H1 (cell line): ENCODE results near the gene SLC23A2. TPM values are rescaled to one million over a fixed set of nuclear protein-coding genes. Genes with fewer than 3 reads are reported as not detected.

Experiments used
- CTCF ChIA-PET: fragments of 300-600 bp; sonication (Branson Sonifier 250); formaldehyde crosslinking; loops from one replicate; lab custom pipeline; 2021; ENCODE audit not compliant: partially characterized antibody; lab: Charles Lee
- POLR2A ChIA-PET: fragments of 300-600 bp; sonication (Branson Sonifier 250); formaldehyde crosslinking; loops from one replicate; lab custom pipeline; 2021; ENCODE audit warnings: inconsistent platforms; ENCODE audit not compliant: partially characterized antibody; lab: Charles Lee
- DNase-seq, 2 experiments: peaks; one replicate each; pipeline versions ENCODE4 v3.0.0 to v3.0.0-alpha.2; 2010 to 2022; ENCODE audit warnings: low spot score in 2 of 2, low read depth in 1 of 2, mixed read lengths in 1 of 2
- FAIRE-seq: peaks from 2 replicates; lab custom pipeline; 2011; peaks lifted over from hg19 to GRCh38; lab: Jason Lieb, UNC
- H2AFZ ChIP-seq: 2 replicates; pipeline ENCODE4 v1.8.1; 2012; ENCODE audit warnings: low read length, inconsistent platforms
- H2AK5ac ChIP-seq: 2 replicates; pipeline ENCODE4 v1.6.1; 2013; ENCODE audit warnings: low read depth, low read length
- H2BK120ac ChIP-seq: replicated peaks from 2 replicates; pipeline ENCODE3; 2013; ENCODE audit warnings: low read depth, low read length, inconsistent platforms
- H2BK12ac ChIP-seq: 2 replicates; pipeline ENCODE4 v1.6.1; 2013; ENCODE audit warnings: low read depth, low read length
- H2BK15ac ChIP-seq: 2 replicates; pipeline ENCODE4 v1.6.1; 2013; ENCODE audit warnings: low read length
- H2BK20ac ChIP-seq: 2 replicates; pipeline ENCODE4 v1.6.1; 2013; ENCODE audit warnings: low read length
- H2BK5ac ChIP-seq: 2 replicates; pipeline ENCODE4 v1.6.1; 2013; ENCODE audit warnings: low read depth, low read length
- H3K14ac ChIP-seq: 2 replicates; pipeline ENCODE4 v1.6.1; 2013; ENCODE audit warnings: inconsistent platforms; ENCODE audit not compliant: insufficient read length
- H3K18ac ChIP-seq: 2 replicates; pipeline ENCODE4 v1.6.1; 2013; ENCODE audit warnings: low read length; ENCODE audit errors: extremely low read depth
- H3K23ac ChIP-seq: 2 replicates; pipeline ENCODE4 v1.6.1; 2013; ENCODE audit warnings: inconsistent platforms; ENCODE audit not compliant: insufficient read length
- H3K23me2 ChIP-seq: 2 replicates; pipeline ENCODE4 v1.6.1; 2013; ENCODE audit warnings: low read depth, low read length
- H3K27ac ChIP-seq: 2 replicates; pipeline ENCODE4 v1.6.1; 2011; ENCODE audit warnings: low read depth, low read length, inconsistent platforms
- H3K27me3 ChIP-seq, 4 experiments: replicated peaks in 1 of 4; 1 replicate in 1 of 4; 2 replicates in 3 of 4; pipeline versions ENCODE4 v1.6.1 to v1.8.1; 2011 to 2013; ENCODE audit warnings: low read length in 3 of 4, mild to moderate bottlenecking in 3 of 4, inconsistent platforms in 2 of 4, mixed read lengths in 2 of 4, moderate library complexity in 1 of 4; ENCODE audit not compliant: control insufficient read depth in 3 of 4, insufficient read depth in 3 of 4; ENCODE audit errors: extremely low read depth in 1 of 4
- H3K36me3 ChIP-seq, 4 experiments: 2 replicates each; pipeline versions ENCODE4 v1.6.1 to v1.8.1; 2011 to 2013; ENCODE audit warnings: mild to moderate bottlenecking in 4 of 4, low read length in 3 of 4, moderate library complexity in 2 of 4, control low read depth in 1 of 4, inconsistent platforms in 1 of 4; ENCODE audit not compliant: insufficient read depth in 4 of 4, control insufficient read depth in 2 of 4
- H3K4ac ChIP-seq: replicated peaks from 2 replicates; pipeline ENCODE3; 2013; ENCODE audit warnings: low read length, low read depth, mixed read lengths, inconsistent platforms; ENCODE audit not compliant: insufficient read length
- H3K4me1 ChIP-seq, 4 experiments: replicated peaks in 1 of 4; 1 replicate in 1 of 4; 2 replicates in 3 of 4; pipeline versions ENCODE4 v1.6.1 to v1.8.1; 2011 to 2013; ENCODE audit warnings: low read length in 3 of 4, inconsistent platforms in 2 of 4, mixed read lengths in 1 of 4; ENCODE audit not compliant: insufficient read depth in 4 of 4, control insufficient read depth in 3 of 4
- H3K4me2 ChIP-seq, 2 experiments: 2 replicates each; pipeline versions ENCODE4 v1.6.1 to v1.8.1; 2011 to 2013; ENCODE audit warnings: low read depth in 2 of 2, low read length in 2 of 2, control low read depth in 1 of 2, inconsistent platforms in 1 of 2, mild to moderate bottlenecking in 1 of 2; ENCODE audit not compliant: insufficient read depth in 1 of 2
- H3K4me3 ChIP-seq, 4 experiments: fragments of 200-600, 300-600 bp in 1 of 4; sonication (generic), shearing (Covaris generic), sonication (Bioruptor Twin) in 1 of 4; 2 replicates each; pipeline versions ENCODE4 v1.5.1 to v1.8.1; 2011 to 2016; ENCODE audit warnings: low read length in 4 of 4, low read depth in 3 of 4, control low read depth in 2 of 4, inconsistent platforms in 2 of 4, mild to moderate bottlenecking in 2 of 4, mixed read lengths in 1 of 4, moderate library complexity in 1 of 4; ENCODE audit not compliant: insufficient read depth in 2 of 4; ENCODE audit errors: extremely low read depth in 1 of 4
- H3K56ac ChIP-seq: replicated peaks from 2 replicates; pipeline ENCODE3; 2013; ENCODE audit warnings: low read depth, mild to moderate bottlenecking, mixed read lengths, low read length, inconsistent platforms; ENCODE audit not compliant: insufficient read length
- H3K79me1 ChIP-seq: 2 replicates; pipeline ENCODE4 v1.6.1; 2013; ENCODE audit warnings: low read depth, low read length, control low read depth
- H3K79me2 ChIP-seq, 2 experiments: 2 replicates each; pipeline versions ENCODE4 v1.6.1 to v1.8.1; 2012 to 2013; ENCODE audit warnings: low read length in 2 of 2, mild to moderate bottlenecking in 2 of 2, inconsistent platforms in 1 of 2; ENCODE audit not compliant: insufficient read depth in 2 of 2, control insufficient read depth in 1 of 2
- H3K9ac ChIP-seq, 4 experiments: replicated peaks in 1 of 4; 1 replicate in 1 of 4; 2 replicates in 3 of 4; pipeline versions ENCODE4 v1.6.1 to v1.8.1; 2011 to 2013; ENCODE audit warnings: low read depth in 3 of 4, low read length in 3 of 4, control low read depth in 2 of 4, mild to moderate bottlenecking in 2 of 4, moderate library complexity in 2 of 4, inconsistent platforms in 1 of 4; ENCODE audit errors: extremely low read depth in 1 of 4
- H3K9me3 ChIP-seq, 2 experiments: 2 replicates each; pipeline versions ENCODE4 v1.6.1 to v1.8.1; 2012 to 2013; ENCODE audit warnings: mild to moderate bottlenecking in 2 of 2, moderate library complexity in 2 of 2, control low read depth in 1 of 2, inconsistent platforms in 1 of 2, low read depth in 1 of 2, low read length in 1 of 2, mixed read lengths in 1 of 2; ENCODE audit not compliant: insufficient read depth in 2 of 2
- H4K20me1 ChIP-seq, 2 experiments: replicated peaks in 1 of 2; 2 replicates each; pipeline versions ENCODE3 to v1.8.1; 2011 to 2013; ENCODE audit warnings: inconsistent platforms in 2 of 2, low read length in 2 of 2, mild to moderate bottlenecking in 1 of 2; ENCODE audit not compliant: insufficient read depth in 2 of 2, control insufficient read depth in 1 of 2
- H4K5ac ChIP-seq: 2 replicates; pipeline ENCODE4 v1.6.1; 2013; ENCODE audit warnings: low read length, low read depth, mixed read lengths, inconsistent platforms; ENCODE audit not compliant: insufficient read length
- H4K8ac ChIP-seq: 2 replicates; pipeline ENCODE4 v1.8.0; 2013; ENCODE audit warnings: mild to moderate bottlenecking, moderate library complexity, low read length, inconsistent platforms; ENCODE audit not compliant: insufficient read depth; ENCODE audit errors: extremely low read depth
- H4K91ac ChIP-seq: replicated peaks from 2 replicates; pipeline ENCODE3; 2013; ENCODE audit warnings: low read length, mixed read lengths, inconsistent platforms; ENCODE audit not compliant: insufficient read length
- CBX8 ChIP-seq: fragments of 300-800, 300-1000 bp; sonication (generic); IDR thresholded peaks from 2 replicates; pipeline ENCODE4 v1.7.1; 2016; ENCODE audit warnings: low read depth, low read length, borderline replicate concordance
- EZH2 ChIP-seq: fragments of 200-600 bp; sonication (generic); IDR thresholded peaks from 2 replicates; pipeline ENCODE4 v1.7.1; 2012; ENCODE audit warnings: low read depth, mild to moderate bottlenecking, moderate library complexity, low read length, inconsistent platforms; ENCODE audit not compliant: severe bottlenecking
- HDAC6 ChIP-seq: IDR thresholded peaks from one replicate; pipeline ENCODE4 v1.7.1; 2012; ENCODE audit warnings: low read depth, mild to moderate bottlenecking, inconsistent platforms, low read length, moderate library complexity
- JUN ChIP-seq: IDR thresholded peaks from 2 replicates; pipeline ENCODE4 v1.6.1; 2011; ENCODE audit warnings: low read depth, mild to moderate bottlenecking, improper control_type of control experiment, low read length
- MAFK ChIP-seq: IDR thresholded peaks from 2 replicates; pipeline ENCODE4 v1.6.1; 2012; ENCODE audit warnings: low read depth, mild to moderate bottlenecking, improper control_type of control experiment, low read length
- NRF1 ChIP-seq: IDR thresholded peaks from 2 replicates; pipeline ENCODE4 v1.6.1; 2011; ENCODE audit warnings: mild to moderate bottlenecking, low read depth, low read length, improper control_type of control experiment
- RAD21 ChIP-seq, 2 experiments: IDR thresholded peaks in 1 of 2; conservative IDR thresholded peaks in 1 of 2; 2 replicates each; pipeline ENCODE4 v1.6.1; 2011; ENCODE audit warnings: low read depth in 2 of 2, low read length in 2 of 2, improper control_type of control experiment in 1 of 2, inconsistent platforms in 1 of 2, mild to moderate bottlenecking in 1 of 2, moderate library complexity in 1 of 2
- SAP30 ChIP-seq: fragments of 300-600 bp; sonication (generic); IDR thresholded peaks from 2 replicates; pipeline ENCODE4 v1.7.1; 2012; ENCODE audit warnings: low read length, moderate library complexity, mild to moderate bottlenecking, inconsistent platforms; ENCODE audit not compliant: insufficient read depth, insufficient replicate concordance
- YY1 ChIP-seq: IDR thresholded peaks from 2 replicates; pipeline ENCODE4 v1.6.1; 2011; ENCODE audit warnings: low read depth, mild to moderate bottlenecking, low read length
- WGBS, 2 experiments: shearing (Covaris generic) in 1 of 2; methylation state at CpG; one replicate each; pipeline versions ENCODE4 v1.1.6 to v1.1.7; 2013 to 2015; ENCODE audit warnings: low lambda C conversion rate in 2 of 2, mixed read lengths in 2 of 2, inconsistent platforms in 1 of 2, low coverage in 1 of 2, missing lambda C conversion rate in 1 of 2; ENCODE audit not compliant: insufficient replicate concordance in 2 of 2, insufficient coverage in 1 of 2, insufficient read length in 1 of 2; ENCODE audit errors: extremely low coverage in 1 of 2, missing lambda C conversion rate in 1 of 2; 5-methylcytosine and 5-hydroxymethylcytosine counted together
- polyA plus RNA-seq, 7 experiments: library from polyadenylated mRNA; depleted of rRNA in 3 of 7; stranded (reverse) in 5 of 7; unstranded in 2 of 7; fragments of >200 nt in 5 of 7; fragments of 200-250 nt in 2 of 7; gene quantifications; 1 replicate in 5 of 7; 2 replicates in 1 of 7; 4 replicates in 1 of 7; pipeline versions ENCODE4 v1.2.1 to v1.2.3, GENCODE V29; 2011 to 2013; ENCODE audit warnings: missing spikeins in 2 of 7, mixed read lengths in 2 of 7
- total RNA-seq: library from RNA; stranded (reverse); fragmentation: NEBNext Ultra II Directional; extraction: Animal tissue kit (Norgen Biotek cat#: 25700); gene quantifications from 2 replicates; pipeline ENCODE4 v1.2.1, GENCODE V29; 2021
- TF ChIP-seq, protein P1 (sequence below): IDR thresholded peaks from 2 replicates; pipeline ENCODE4 v1.6.1; 2011; ENCODE audit warnings: low read length, improper control_type of control experiment

Gene SLC23A2
- total and polyA plus RNA-seq, 2 of the 8 experiments (the other 6 are each of a cell fraction or from before 2014, with no cell fraction given), result 17.0 to 18.6 TPM

DNA sequence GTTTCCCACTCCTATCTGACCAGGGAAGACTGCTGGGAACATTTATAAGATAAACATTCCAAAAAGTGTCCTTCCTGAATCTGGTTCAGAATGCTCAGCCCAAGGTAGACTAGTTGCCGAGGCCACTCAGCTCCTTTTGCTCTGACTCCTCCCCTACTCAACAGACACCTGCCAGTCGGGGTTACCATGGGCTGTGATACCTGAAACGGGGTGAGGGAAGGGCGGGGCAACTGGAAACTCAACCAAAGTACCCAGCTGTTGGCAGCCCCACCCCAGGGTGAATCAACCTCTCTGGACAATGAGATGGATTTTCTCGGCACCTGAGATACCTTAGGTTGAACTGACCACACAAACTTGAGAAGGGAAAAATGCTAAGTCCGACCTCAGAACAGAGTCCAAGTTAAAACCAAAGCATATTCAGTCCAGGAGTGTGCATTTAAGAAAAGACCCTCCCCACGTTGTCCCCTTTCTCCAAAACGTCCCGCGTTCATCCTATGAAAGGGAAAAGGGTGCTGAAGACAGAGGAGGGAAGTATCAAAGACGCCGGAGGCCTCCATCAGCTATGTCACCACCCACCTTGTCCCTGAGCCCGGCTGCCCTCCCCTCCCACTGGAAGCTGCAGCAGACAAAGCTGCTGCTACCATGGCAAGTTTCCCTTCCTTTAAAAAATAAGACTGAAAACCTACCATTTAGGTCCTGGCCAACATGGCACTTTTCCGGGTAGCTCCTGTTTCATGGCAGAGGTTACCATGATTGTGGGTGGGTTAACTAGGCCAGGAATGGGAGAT is 100.1 kb downstream of the SLC23A2 start:
- no peak overlapping the region for H3K56ac ChIP-seq
- H2BK15ac ChIP-seq, result no peak overlapping the region
- WGBS, 2 experiments, result 85% methylated on average over 13 of the region's 14 CpGs; no CpG with 5 or more reads in 1 of the 2 experiments
- no peak overlapping the region for H4K8ac ChIP-seq
- no peak overlapping the region for H2BK12ac ChIP-seq
- H3K14ac ChIP-seq, result no peak overlapping the region
- H3K4ac ChIP-seq, result no peak overlapping the region
- no peak overlapping the region for H3K23ac ChIP-seq
- no peak overlapping the region for H2AK5ac ChIP-seq
- no peak overlapping the region for H2BK5ac ChIP-seq
- no peak overlapping the region for H3K4me2 ChIP-seq
- H3K9me3 ChIP-seq, result peaks cover 0 to 3% of the 10 kb centered on the region in 2 experiments; a peak in 2 of 4 replicates
- no peak overlapping the region for H3K27ac ChIP-seq
- H3K79me2 ChIP-seq, result no peaks in the 10 kb centered on the region
- H3K79me1 ChIP-seq, result no peaks in the 10 kb centered on the region
- H2BK20ac ChIP-seq, result no peak overlapping the region
- no peaks in the 10 kb centered on the region; a peak in 1 of 7 replicates for H3K27me3 ChIP-seq
- no peak overlapping the region for H2BK120ac ChIP-seq
- FAIRE-seq, result no peak
- H4K20me1 ChIP-seq, result no peaks in the 10 kb centered on the region
- peaks cover 0 to 12% (median 6%) of the 10 kb centered on the region in 4 experiments; a peak in 5 of 7 replicates for H3K4me1 ChIP-seq
- CTCF ChIA-PET, result interaction anchor here (0.7 to 2.6 kb wide), 8 partner anchors 10 to 142 kb away, joined by 3 to 7 read pairs (median 3); no protein-coding TSS in a partner anchor
- H2AFZ ChIP-seq, result no peak overlapping the region
- no peak overlapping the region for H3K18ac ChIP-seq
- H4K5ac ChIP-seq, result no peak overlapping the region
- 0 out of 8 replicates have a peak, but pooled peaks cover 0 to 2% (median 0%) of the 10 kb centered on the region in 4 experiments for H3K36me3 ChIP-seq
- DNase-seq, result no peak
- no peak overlapping the region for H4K91ac ChIP-seq
- H3K9ac ChIP-seq, result no peak overlapping the region
- H3K4me3 ChIP-seq, result no peak overlapping the region
- H3K23me2 ChIP-seq, result no peaks in the 10 kb centered on the region
- POLR2A ChIA-PET, result no interaction called here
- TF ChIP-seq YY1 (no peak), HDAC6 (no peak), CBX8 (no peak), MAFK (no peak), JUN (no peak), SAP30 (no peak), NRF1 (no peak), EZH2 (no peak), RAD21 (IDR thresholded peaks at IDR 0.05 in 1 of 2, conservative IDR thresholded peaks at IDR 0.05 in 1 of 2; ENCODE audit: low read depth in 2 of 2, low read length in 2 of 2) (no peak)
- TF ChIP-seq, protein P1, sequence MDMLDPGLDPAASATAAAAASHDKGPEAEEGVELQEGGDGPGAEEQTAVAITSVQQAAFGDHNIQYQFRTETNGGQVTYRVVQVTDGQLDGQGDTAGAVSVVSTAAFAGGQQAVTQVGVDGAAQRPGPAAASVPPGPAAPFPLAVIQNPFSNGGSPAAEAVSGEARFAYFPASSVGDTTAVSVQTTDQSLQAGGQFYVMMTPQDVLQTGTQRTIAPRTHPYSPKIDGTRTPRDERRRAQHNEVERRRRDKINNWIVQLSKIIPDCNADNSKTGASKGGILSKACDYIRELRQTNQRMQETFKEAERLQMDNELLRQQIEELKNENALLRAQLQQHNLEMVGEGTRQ, result no peak
